Endothelial cell (in vitro differentiated cells): ENCODE measurements around the gene SLC15A5. TPM values are rescaled to one million over a fixed set of nuclear protein-coding genes. Genes with fewer than 3 reads are reported as not detected.

Experiments used
- DNase-seq: peaks from one replicate; pipeline ENCODE4 v3.0.0; 2021; ENCODE audit warnings: low spot score
- H3K27ac Mint-ChIP-seq: one replicate; pipeline ENCODE4 v1.8.0; 2021; ENCODE audit warnings: mixed read lengths, inconsistent platforms; ENCODE audit not compliant: unreplicated experiment
- H3K27me3 Mint-ChIP-seq: one replicate; pipeline ENCODE4 v1.8.0; 2021; ENCODE audit warnings: mild to moderate bottlenecking, moderate library complexity, mixed read lengths, inconsistent platforms; ENCODE audit not compliant: unreplicated experiment
- H3K36me3 Mint-ChIP-seq: one replicate; pipeline ENCODE4 v1.8.0; 2021; ENCODE audit warnings: mild to moderate bottlenecking, low read depth, mixed read lengths, inconsistent platforms; ENCODE audit not compliant: unreplicated experiment
- H3K4me1 Mint-ChIP-seq: one replicate; pipeline ENCODE4 v1.8.0; 2021; ENCODE audit warnings: mild to moderate bottlenecking, mixed read lengths, inconsistent platforms; ENCODE audit not compliant: unreplicated experiment
- H3K4me3 Mint-ChIP-seq: one replicate; pipeline ENCODE4 v1.8.0; 2021; ENCODE audit warnings: mild to moderate bottlenecking, mixed read lengths, inconsistent platforms; ENCODE audit not compliant: unreplicated experiment
- H3K9me3 Mint-ChIP-seq: one replicate; pipeline ENCODE4 v1.8.0; 2021; ENCODE audit warnings: mixed read lengths, inconsistent platforms; ENCODE audit not compliant: unreplicated experiment
- total RNA-seq: library from RNA; stranded (reverse); fragmentation: NEBNext Ultra II Directional; extraction: Animal tissue kit (Norgen Biotek cat#: 25700); gene quantifications from one replicate; pipeline ENCODE4 v1.2.1, GENCODE V29; 2021; ENCODE audit not compliant: unreplicated experiment
- TF ChIP-seq, protein P1 (sequence below): fragments of 200-600 bp; sonication (generic); IDR thresholded peaks from one replicate; pipeline ENCODE4 v1.5.0; 2021; ENCODE audit warnings: antibody characterized with exemption; ENCODE audit not compliant: unreplicated experiment

Gene SLC15A5
- total RNA-seq, 1 donor from 2014 or later = not detected

- no peak overlapping the region for H3K4me3 Mint-ChIP-seq
- no peaks in the 10 kb centered on the region for H3K4me1 Mint-ChIP-seq
Measured at GRCh38 chr12:16271062-16271461, 6.4 kb downstream of the SLC15A5 start.

GRCh38 chr12:16269946-16270345, 7.5 kb downstream of the SLC15A5 start:
- TF ChIP-seq, protein P1, sequence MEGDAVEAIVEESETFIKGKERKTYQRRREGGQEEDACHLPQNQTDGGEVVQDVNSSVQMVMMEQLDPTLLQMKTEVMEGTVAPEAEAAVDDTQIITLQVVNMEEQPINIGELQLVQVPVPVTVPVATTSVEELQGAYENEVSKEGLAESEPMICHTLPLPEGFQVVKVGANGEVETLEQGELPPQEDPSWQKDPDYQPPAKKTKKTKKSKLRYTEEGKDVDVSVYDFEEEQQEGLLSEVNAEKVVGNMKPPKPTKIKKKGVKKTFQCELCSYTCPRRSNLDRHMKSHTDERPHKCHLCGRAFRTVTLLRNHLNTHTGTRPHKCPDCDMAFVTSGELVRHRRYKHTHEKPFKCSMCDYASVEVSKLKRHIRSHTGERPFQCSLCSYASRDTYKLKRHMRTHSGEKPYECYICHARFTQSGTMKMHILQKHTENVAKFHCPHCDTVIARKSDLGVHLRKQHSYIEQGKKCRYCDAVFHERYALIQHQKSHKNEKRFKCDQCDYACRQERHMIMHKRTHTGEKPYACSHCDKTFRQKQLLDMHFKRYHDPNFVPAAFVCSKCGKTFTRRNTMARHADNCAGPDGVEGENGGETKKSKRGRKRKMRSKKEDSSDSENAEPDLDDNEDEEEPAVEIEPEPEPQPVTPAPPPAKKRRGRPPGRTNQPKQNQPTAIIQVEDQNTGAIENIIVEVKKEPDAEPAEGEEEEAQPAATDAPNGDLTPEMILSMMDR = no peak
- Mint-ChIP-seq H3K27me3 (no peaks in the 10 kb centered on the region), H3K4me3 (no peak overlapping the region), H3K27ac (no peak overlapping the region), H3K9me3 (no peaks in the 10 kb centered on the region), H3K36me3 (no peaks in the 10 kb centered on the region), H3K4me1 (no peaks in the 10 kb centered on the region)
- DNase-seq = no peak

More at GRCh38 chr12:16271062-16271461, 6.4 kb downstream of the SLC15A5 start:
- H3K9me3 Mint-ChIP-seq = no peaks in the 10 kb centered on the region
- H3K27me3 Mint-ChIP-seq = no peaks in the 10 kb centered on the region
- H3K36me3 Mint-ChIP-seq = no peaks in the 10 kb centered on the region
- no peak overlapping the region for H3K27ac Mint-ChIP-seq
- TF ChIP-seq, protein P1 = no peak
- DNase-seq = no peak

DNA sequence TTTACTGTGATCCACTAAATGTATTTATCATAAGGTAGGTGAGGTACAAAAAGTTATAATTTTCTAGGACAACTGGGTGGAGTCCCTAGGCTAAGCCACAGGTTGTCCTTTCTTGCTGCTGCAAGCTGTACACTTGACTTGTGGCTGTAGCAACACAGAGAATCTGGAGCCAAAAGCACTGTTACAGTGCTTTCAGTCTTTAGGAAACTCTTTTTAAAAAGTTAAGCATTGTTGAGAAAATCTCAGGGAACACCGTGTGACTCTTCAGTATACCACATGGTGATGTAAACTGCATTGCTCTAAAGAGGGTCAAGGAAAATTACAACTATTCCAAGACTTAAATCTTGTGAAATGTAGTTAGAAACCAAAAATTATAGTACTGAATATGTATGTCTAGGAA, 11.4 kb downstream of the SLC15A5 start:
- no peaks in the 10 kb centered on the region for H3K9me3 Mint-ChIP-seq
- H3K4me3 Mint-ChIP-seq = no peak overlapping the region
- TF ChIP-seq, protein P1 = no peak
- H3K27me3 Mint-ChIP-seq = peaks cover under 1% of the 10 kb centered on the region
- no peak overlapping the region for H3K27ac Mint-ChIP-seq
- no peaks in the 10 kb centered on the region for H3K36me3 Mint-ChIP-seq
- no peaks in the 10 kb centered on the region for H3K4me1 Mint-ChIP-seq
- no peak for DNase-seq

- no peak overlapping the region for H3K4me3 Mint-ChIP-seq
- H3K27ac Mint-ChIP-seq = no peak overlapping the region
- no peaks in the 10 kb centered on the region for H3K4me1 Mint-ChIP-seq
- TF ChIP-seq, protein P1 = no peak
- H3K9me3 Mint-ChIP-seq = no peaks in the 10 kb centered on the region
- DNase-seq = no peak
- H3K36me3 Mint-ChIP-seq = no peaks in the 10 kb centered on the region
- peaks cover 1% of the 10 kb centered on the region for H3K27me3 Mint-ChIP-seq
Measured at GRCh38 chr12:16261944-16262475, 15.5 kb downstream of the SLC15A5 start.

DNA sequence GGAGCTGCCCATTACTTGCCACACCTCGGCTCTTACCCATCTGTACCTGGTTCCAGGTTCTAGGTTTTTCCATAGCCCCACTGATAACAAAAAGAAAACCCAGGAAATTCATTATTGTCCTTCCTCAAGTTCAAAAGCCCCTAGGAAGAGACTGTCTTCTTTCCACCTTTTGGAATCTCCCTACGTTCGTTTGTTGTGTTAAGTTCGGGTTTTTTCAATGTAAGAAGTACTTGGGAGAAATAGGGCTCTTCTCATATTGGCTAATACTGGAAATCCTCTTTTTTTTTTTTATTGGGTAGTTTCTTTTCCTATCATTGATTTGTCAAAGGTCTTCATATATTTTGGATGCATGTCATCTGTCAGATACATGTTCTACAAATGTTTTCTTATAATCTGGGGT, 17.3 kb downstream of the SLC15A5 start:
- Mint-ChIP-seq H3K9me3 (no peaks in the 10 kb centered on the region), H3K36me3 (no peaks in the 10 kb centered on the region), H3K4me3 (no peak overlapping the region), H3K27me3 (peaks cover 1% of the 10 kb centered on the region), H3K4me1 (no peaks in the 10 kb centered on the region), H3K27ac (no peak overlapping the region)
- TF ChIP-seq, protein P1 = no peak
- no peak for DNase-seq
